SHP77 (cell line): ENCODE data around the gene RAB3C.
A peak's percentile ranks its signal among the peaks of the same experiment; 100 is the strongest.
"Not testable (repeated sequence)": the region's sequence is repeated elsewhere in the genome, so short reads cannot be mapped to it uniquely, and the experiment has no call there.

ENCODE experiments used
- DNase-seq, 2 experiments: peaks; one replicate each; lab custom pipeline; 2025; lab: John Stamatoyannopoulos, UW

The RAB3C gene

GRCh38 chr5:58675341-58675740, 92.5 kb downstream of the RAB3C start:
- no peak for DNase-seq

- DNase-seq = no peak
Observed at GRCh38 chr5:58677650-58678049, 94.8 kb downstream of the RAB3C start.

GRCh38 chr5:58680503-58680902, 97.6 kb downstream of the RAB3C start:
- DNase-seq = no peak

GRCh38 chr5:58681943-58682342, 99.1 kb downstream of the RAB3C start:
- no peak for DNase-seq

- DNase-seq = no peak
Observed at GRCh38 chr5:58683567-58683966, 100.7 kb downstream of the RAB3C start.

- no peak for DNase-seq
Observed at GRCh38 chr5:58687079-58687478, 104.2 kb downstream of the RAB3C start.

- no peak for DNase-seq
Observed at GRCh38 chr5:58687595-58687994, 104.7 kb downstream of the RAB3C start.

GRCh38 chr5:58699088-58699761, 116.3 kb downstream of the RAB3C start:
- not testable (repeated sequence) for DNase-seq

GRCh38 chr5:58699762-58700118, 116.9 kb downstream of the RAB3C start:
- no peak for DNase-seq

GRCh38 chr5:58703925-58704555, 121.2 kb downstream of the RAB3C start:
- no peak for DNase-seq

- no peak for DNase-seq
Observed at GRCh38 chr5:58706736-58707135, 123.9 kb downstream of the RAB3C start.

- no peak for DNase-seq
Observed at GRCh38 chr5:58708456-58708855, 125.6 kb downstream of the RAB3C start.

- DNase-seq = not testable (repeated sequence)
Observed at GRCh38 chr5:58710425-58710824, 127.5 kb downstream of the RAB3C start.

- no peak for DNase-seq
Observed at GRCh38 chr5:58710871-58711270, 128.0 kb downstream of the RAB3C start.

GRCh38 chr5:58711965-58712364, 129.1 kb downstream of the RAB3C start:
- DNase-seq = peak in 1 of 2 experiments; percentile 11

- no peak for DNase-seq
Observed at GRCh38 chr5:58714046-58714445, 131.2 kb downstream of the RAB3C start.

- DNase-seq = no peak
Observed at GRCh38 chr5:58715997-58716656, 133.3 kb downstream of the RAB3C start.

GRCh38 chr5:58716713-58717112, 133.8 kb downstream of the RAB3C start:
- no peak for DNase-seq

GRCh38 chr5:58717303-58718007, 134.6 kb downstream of the RAB3C start:
- no peak for DNase-seq

GRCh38 chr5:58718269-58718978, 135.5 kb downstream of the RAB3C start:
- DNase-seq = no peak

- no peak for DNase-seq
Observed at GRCh38 chr5:58722160-58722559, 139.3 kb downstream of the RAB3C start.

- no peak for DNase-seq
Observed at GRCh38 chr5:58724992-58725391, 142.1 kb downstream of the RAB3C start.
